ENCODE results near the gene AFG1L. TPM values are rescaled to one million over a fixed set of nuclear protein-coding genes. Genes with fewer than 3 reads are reported as not detected.
"Not testable (repeated sequence)": the region's sequence is repeated elsewhere in the genome, so short reads cannot be mapped to it uniquely, and the experiment has no call there.

AFG1L gene
- total and polyA plus RNA-seq, 2 donors = 3.9 to 9.8 TPM

GRCh38 chr6:108535114-108535742 lies 240.4 kb downstream of the AFG1L start:
- Histone ChIP-seq H3K27ac (ENCODE audit: low read depth in 1 of 2, low read length in 1 of 2) (no peak overlapping the region), H3K27me3 (ENCODE audit: control insufficient read depth in 2 of 2, insufficient read depth in 1 of 2, low read length in 1 of 2) (no peaks in the 10 kb centered on the region), H3K4me3 (ENCODE audit: low read length in 2 of 2) (no peak overlapping the region), H3K36me3 (ENCODE audit: control insufficient read depth in 2 of 2, insufficient read depth in 2 of 2, low read length in 1 of 2) (no peaks in the 10 kb centered on the region), H3K4me1 (ENCODE audit: control insufficient read depth in 2 of 2, insufficient read depth in 2 of 2, low read length in 2 of 2) (no peaks in the 10 kb centered on the region), H3K9me3 (ENCODE audit: control insufficient read depth in 2 of 2, insufficient read depth in 1 of 2, low read length in 1 of 2) (peaks cover 0 to under 1% of the 10 kb centered on the region in 2 donors)
- WGBS = 96% methylated on average over 11 of the region's 11 CpGs
- DNase-seq (ENCODE audit: low read depth in 6 of 9, low spot score in 9 of 9) = no peak

- not testable (repeated sequence) for H3K4me3 ChIP-seq (ENCODE audit: low read length in 2 of 2); H3K27me3 ChIP-seq (ENCODE audit: control insufficient read depth in 2 of 2, insufficient read depth in 1 of 2, low read length in 1 of 2); H3K4me1 ChIP-seq (ENCODE audit: control insufficient read depth in 2 of 2, insufficient read depth in 2 of 2, low read length in 2 of 2); DNase-seq (ENCODE audit: low read depth in 6 of 9, low spot score in 9 of 9); H3K36me3 ChIP-seq (ENCODE audit: control insufficient read depth in 2 of 2, insufficient read depth in 2 of 2, low read length in 1 of 2); H3K9me3 ChIP-seq (ENCODE audit: control insufficient read depth in 2 of 2, insufficient read depth in 1 of 2, low read length in 1 of 2); H3K27ac ChIP-seq (ENCODE audit: low read depth in 1 of 2, low read length in 1 of 2)
- WGBS = 95% methylated on average over 4 of the region's 4 CpGs
These were observed 241.2 kb downstream of the AFG1L start for GRCh38 chr6:108535920-108536535.

- H3K9me3 ChIP-seq (ENCODE audit: control insufficient read depth in 2 of 2, insufficient read depth in 1 of 2, low read length in 1 of 2) = peaks cover 0 to 4% of the 10 kb centered on the region in 2 donors
- peak overlapping the region in 1 of 2 donors; percentile 67 for H3K27ac ChIP-seq (ENCODE audit: low read depth in 1 of 2, low read length in 1 of 2)
- no peak overlapping the region for H3K4me3 ChIP-seq (ENCODE audit: low read length in 2 of 2)
- WGBS = 20% methylated on average over 5 of the region's 5 CpGs
- H3K36me3 ChIP-seq (ENCODE audit: control insufficient read depth in 2 of 2, insufficient read depth in 2 of 2, low read length in 1 of 2) = no peaks in the 10 kb centered on the region
- no peaks in the 10 kb centered on the region for H3K27me3 ChIP-seq (ENCODE audit: control insufficient read depth in 2 of 2, insufficient read depth in 1 of 2, low read length in 1 of 2)
- peak; percentile 71 to 93 (median 88) for DNase-seq (ENCODE audit: low read depth in 6 of 9, low spot score in 9 of 9)
- peaks cover 7 to 13% of the 10 kb centered on the region in 2 donors for H3K4me1 ChIP-seq (ENCODE audit: control insufficient read depth in 2 of 2, insufficient read depth in 2 of 2, low read length in 2 of 2)
These were observed 247.2 kb downstream of the AFG1L start for GRCh38 chr6:108541843-108542759.

GRCh38 chr6:108543175-108543940 lies 248.5 kb downstream of the AFG1L start:
- no peak for DNase-seq (ENCODE audit: low read depth in 6 of 9, low spot score in 9 of 9)
- no peak overlapping the region for H3K4me3 ChIP-seq (ENCODE audit: low read length in 2 of 2)
- H3K27me3 ChIP-seq (ENCODE audit: control insufficient read depth in 2 of 2, insufficient read depth in 1 of 2, low read length in 1 of 2) = no peaks in the 10 kb centered on the region
- no peaks in the 10 kb centered on the region for H3K36me3 ChIP-seq (ENCODE audit: control insufficient read depth in 2 of 2, insufficient read depth in 2 of 2, low read length in 1 of 2)
- peaks cover 0 to 4% of the 10 kb centered on the region in 2 donors for H3K9me3 ChIP-seq (ENCODE audit: control insufficient read depth in 2 of 2, insufficient read depth in 1 of 2, low read length in 1 of 2)
- H3K27ac ChIP-seq (ENCODE audit: low read depth in 1 of 2, low read length in 1 of 2) = no peak overlapping the region
- 90% methylated on average over 7 of the region's 7 CpGs for WGBS
- peaks cover 7 to 13% of the 10 kb centered on the region in 2 donors for H3K4me1 ChIP-seq (ENCODE audit: control insufficient read depth in 2 of 2, insufficient read depth in 2 of 2, low read length in 2 of 2)

GRCh38 chr6:108544606-108545005 lies 249.8 kb downstream of the AFG1L start:
- DNase-seq (ENCODE audit: low read depth in 6 of 9, low spot score in 9 of 9) = no peak
- Histone ChIP-seq H3K4me1 (ENCODE audit: control insufficient read depth in 2 of 2, insufficient read depth in 2 of 2, low read length in 2 of 2) (peaks cover 7 to 13% of the 10 kb centered on the region in 2 donors), H3K27me3 (ENCODE audit: control insufficient read depth in 2 of 2, insufficient read depth in 1 of 2, low read length in 1 of 2) (no peaks in the 10 kb centered on the region), H3K27ac (ENCODE audit: low read depth in 1 of 2, low read length in 1 of 2) (no peak overlapping the region), H3K4me3 (ENCODE audit: low read length in 2 of 2) (no peak overlapping the region), H3K36me3 (ENCODE audit: control insufficient read depth in 2 of 2, insufficient read depth in 2 of 2, low read length in 1 of 2) (no peaks in the 10 kb centered on the region), H3K9me3 (ENCODE audit: control insufficient read depth in 2 of 2, insufficient read depth in 1 of 2, low read length in 1 of 2) (peaks cover 0 to 4% of the 10 kb centered on the region in 2 donors)
- 95% methylated on average over 3 of the region's 3 CpGs for WGBS

- no peaks in the 10 kb centered on the region for H3K36me3 ChIP-seq (ENCODE audit: control insufficient read depth in 2 of 2, insufficient read depth in 2 of 2, low read length in 1 of 2)
- DNase-seq (ENCODE audit: low read depth in 6 of 9, low spot score in 9 of 9) = peak in 1 of 9 donors; percentile 53
- H3K27me3 ChIP-seq (ENCODE audit: control insufficient read depth in 2 of 2, insufficient read depth in 1 of 2, low read length in 1 of 2) = no peaks in the 10 kb centered on the region
- H3K4me1 ChIP-seq (ENCODE audit: control insufficient read depth in 2 of 2, insufficient read depth in 2 of 2, low read length in 2 of 2) = peaks cover 9 to 13% of the 10 kb centered on the region in 2 donors
- H3K27ac ChIP-seq (ENCODE audit: low read depth in 1 of 2, low read length in 1 of 2) = no peak overlapping the region
- 71% methylated on average over 6 of the region's 6 CpGs for WGBS
- H3K4me3 ChIP-seq (ENCODE audit: low read length in 2 of 2) = no peak overlapping the region
- H3K9me3 ChIP-seq (ENCODE audit: control insufficient read depth in 2 of 2, insufficient read depth in 1 of 2, low read length in 1 of 2) = no peaks in the 10 kb centered on the region
These were observed 251.5 kb downstream of the AFG1L start for GRCh38 chr6:108546079-108547049.

- H3K27ac ChIP-seq (ENCODE audit: low read depth in 1 of 2, low read length in 1 of 2) = no peak overlapping the region
- H3K27me3 ChIP-seq (ENCODE audit: control insufficient read depth in 2 of 2, insufficient read depth in 1 of 2, low read length in 1 of 2) = no peaks in the 10 kb centered on the region
- peaks cover 2 to 3% of the 10 kb centered on the region in 2 donors for H3K4me1 ChIP-seq (ENCODE audit: control insufficient read depth in 2 of 2, insufficient read depth in 2 of 2, low read length in 2 of 2)
- no peaks in the 10 kb centered on the region for H3K36me3 ChIP-seq (ENCODE audit: control insufficient read depth in 2 of 2, insufficient read depth in 2 of 2, low read length in 1 of 2)
- 96% methylated on average over 1 of the region's 1 CpG for WGBS
- H3K4me3 ChIP-seq (ENCODE audit: low read length in 2 of 2) = no peak overlapping the region
- no peak for DNase-seq (ENCODE audit: low read depth in 6 of 9, low spot score in 9 of 9)
- H3K9me3 ChIP-seq (ENCODE audit: control insufficient read depth in 2 of 2, insufficient read depth in 1 of 2, low read length in 1 of 2) = no peaks in the 10 kb centered on the region
These were observed 254.4 kb downstream of the AFG1L start for GRCh38 chr6:108549241-108549640.

- WGBS = 95% methylated on average over 3 of the region's 3 CpGs
- Histone ChIP-seq H3K27me3 (ENCODE audit: control insufficient read depth in 2 of 2, insufficient read depth in 1 of 2, low read length in 1 of 2) (no peaks in the 10 kb centered on the region), H3K9me3 (ENCODE audit: control insufficient read depth in 2 of 2, insufficient read depth in 1 of 2, low read length in 1 of 2) (no peaks in the 10 kb centered on the region), H3K4me3 (ENCODE audit: low read length in 2 of 2) (no peak overlapping the region), H3K4me1 (ENCODE audit: control insufficient read depth in 2 of 2, insufficient read depth in 2 of 2, low read length in 2 of 2) (peaks cover 2 to 3% of the 10 kb centered on the region in 2 donors), H3K36me3 (ENCODE audit: control insufficient read depth in 2 of 2, insufficient read depth in 2 of 2, low read length in 1 of 2) (no peaks in the 10 kb centered on the region), H3K27ac (ENCODE audit: low read depth in 1 of 2, low read length in 1 of 2) (no peak overlapping the region)
- no peak for DNase-seq (ENCODE audit: low read depth in 6 of 9, low spot score in 9 of 9)
These were observed 254.9 kb downstream of the AFG1L start for GRCh38 chr6:108549741-108550140.
